Measurements from ENCODE around the gene TLCD4.
"Not testable (repeated sequence)": the region's sequence is repeated elsewhere in the genome, so short reads cannot be mapped to it uniquely, and the experiment has no call there.

The TLCD4 gene

GRCh38 chr1:95096218-95096841 is 20.8 kb upstream of the TLCD4 start:
- DNase-seq, result no peak

GRCh38 chr1:95097426-95097825 is 19.7 kb upstream of the TLCD4 start:
- DNase-seq, result no peak

GRCh38 chr1:95098196-95098595 is 19.0 kb upstream of the TLCD4 start:
- DNase-seq, result no peak

- no peak for DNase-seq
Measured at GRCh38 chr1:95108792-95109191, 8.4 kb upstream of the TLCD4 start.

- DNase-seq, result no peak
Measured at GRCh38 chr1:95111014-95111413, 6.1 kb upstream of the TLCD4 start.

GRCh38 chr1:95113684-95114083 is 3.5 kb upstream of the TLCD4 start:
- no peak for DNase-seq

GRCh38 chr1:95115708-95116137 is 1.4 kb upstream of the TLCD4 start:
- no peak for DNase-seq

GRCh38 chr1:95116580-95117206 is 462 bp upstream of the TLCD4 start:
- DNase-seq, result peak; percentile 25

- DNase-seq, result no peak
Measured at GRCh38 chr1:95118067-95118499, 928 bp downstream of the TLCD4 start.

GRCh38 chr1:95118710-95119109 is 1.6 kb downstream of the TLCD4 start:
- DNase-seq, result no peak

GRCh38 chr1:95119273-95119672 is 2.1 kb downstream of the TLCD4 start:
- DNase-seq, result no peak

- no peak for DNase-seq
Measured at GRCh38 chr1:95122151-95122697, 5.1 kb downstream of the TLCD4 start.

GRCh38 chr1:95124342-95124741 is 7.2 kb downstream of the TLCD4 start:
- DNase-seq, result no peak

- DNase-seq, result no peak
Measured at GRCh38 chr1:95126366-95126765, 9.2 kb downstream of the TLCD4 start.

- no peak for DNase-seq
Measured at GRCh38 chr1:95126846-95127245, 9.7 kb downstream of the TLCD4 start.

GRCh38 chr1:95127380-95127779 is 10.2 kb downstream of the TLCD4 start:
- no peak for DNase-seq

GRCh38 chr1:95132762-95133161 is 15.6 kb downstream of the TLCD4 start:
- DNase-seq, result no peak

GRCh38 chr1:95133687-95134086 is 16.5 kb downstream of the TLCD4 start:
- DNase-seq, result no peak

- no peak for DNase-seq
Measured at GRCh38 chr1:95138223-95138622, 21.1 kb downstream of the TLCD4 start.

- DNase-seq, result no peak
Measured at GRCh38 chr1:95139039-95139438, 21.9 kb downstream of the TLCD4 start.

- DNase-seq, result no peak
Measured at GRCh38 chr1:95140791-95141190, 23.6 kb downstream of the TLCD4 start.

GRCh38 chr1:95145493-95145892 is 28.3 kb downstream of the TLCD4 start:
- no peak for DNase-seq

- no peak for DNase-seq
Measured at GRCh38 chr1:95146637-95147036, 29.5 kb downstream of the TLCD4 start.

- DNase-seq, result no peak
Measured at GRCh38 chr1:95154096-95154495, 36.9 kb downstream of the TLCD4 start.

- not testable (repeated sequence) for DNase-seq
Measured at GRCh38 chr1:95165569-95165968, 48.4 kb downstream of the TLCD4 start.
